GM18517 (cell line): Measurements from ENCODE around the gene JARID2.

Experiments used
- ATAC-seq: cut with Tn5 transposase; IDR thresholded peaks from one replicate; pipeline ENCODE4 v1.9.1; 2021; ENCODE audit warnings: mild to moderate bottlenecking, moderate library complexity; ENCODE audit not compliant: unreplicated experiment

JARID2 gene

DNA sequence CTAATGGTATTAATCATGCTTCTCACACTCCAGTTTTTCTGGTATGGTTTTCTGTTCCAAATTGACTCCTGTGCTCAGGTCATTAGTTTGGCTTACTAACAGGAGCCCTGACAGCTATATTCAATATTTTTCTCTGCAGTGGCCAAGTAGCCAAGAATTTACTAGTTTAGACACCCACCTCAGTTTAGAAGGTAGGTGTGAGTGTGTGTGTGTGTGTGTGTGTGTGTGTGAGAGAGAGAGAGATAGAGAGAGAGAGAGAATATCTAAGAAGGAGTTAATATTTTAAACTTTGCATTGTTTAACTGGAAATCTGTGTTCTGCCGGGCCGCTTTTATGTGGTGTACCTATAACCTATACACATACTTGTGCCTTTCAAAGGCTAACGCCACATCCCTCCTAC is 18.5 kb downstream of the JARID2 start:
- no peak for ATAC-seq

DNA sequence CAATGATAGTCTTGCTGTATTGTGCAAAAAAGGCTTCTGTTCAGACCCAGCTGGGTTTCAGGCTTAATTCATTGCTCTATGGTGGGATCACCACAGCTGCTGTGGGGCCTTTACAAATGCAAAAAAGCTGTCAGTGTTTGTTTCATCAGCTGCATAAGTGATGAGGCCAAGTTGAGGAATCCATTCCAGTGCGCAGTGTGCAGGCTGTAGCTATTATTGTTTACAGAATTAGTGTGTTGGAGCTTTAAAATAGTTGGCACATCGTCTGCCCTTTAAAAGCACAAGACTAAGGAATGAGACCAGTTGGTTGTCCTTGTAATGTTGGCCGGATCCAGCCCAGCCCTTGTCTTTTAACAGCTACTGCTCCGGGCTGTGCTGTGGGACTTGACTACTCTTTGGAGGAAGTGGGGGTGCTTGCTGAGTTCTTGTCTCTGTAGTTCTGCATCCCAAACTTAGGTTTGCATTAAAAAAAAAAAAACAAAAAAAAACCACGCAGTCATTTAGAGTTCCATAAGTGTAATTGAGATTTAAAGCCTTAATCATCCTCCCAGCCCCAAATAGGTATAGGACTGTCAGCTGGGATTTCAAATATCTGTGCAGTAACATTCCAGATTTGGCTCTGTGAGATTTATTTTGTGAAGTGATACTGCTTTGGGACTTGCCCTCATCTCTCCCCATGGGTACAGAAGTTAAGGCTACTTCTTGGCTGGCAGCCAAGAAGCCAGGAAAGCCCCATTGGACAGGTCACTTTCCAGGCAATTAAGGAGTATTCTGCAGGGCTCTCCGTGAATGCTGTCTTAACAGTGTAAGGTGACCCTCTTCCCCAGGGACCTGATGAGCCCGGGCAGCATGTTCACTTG is 19.3 kb downstream of the JARID2 start:
- no peak for ATAC-seq

DNA sequence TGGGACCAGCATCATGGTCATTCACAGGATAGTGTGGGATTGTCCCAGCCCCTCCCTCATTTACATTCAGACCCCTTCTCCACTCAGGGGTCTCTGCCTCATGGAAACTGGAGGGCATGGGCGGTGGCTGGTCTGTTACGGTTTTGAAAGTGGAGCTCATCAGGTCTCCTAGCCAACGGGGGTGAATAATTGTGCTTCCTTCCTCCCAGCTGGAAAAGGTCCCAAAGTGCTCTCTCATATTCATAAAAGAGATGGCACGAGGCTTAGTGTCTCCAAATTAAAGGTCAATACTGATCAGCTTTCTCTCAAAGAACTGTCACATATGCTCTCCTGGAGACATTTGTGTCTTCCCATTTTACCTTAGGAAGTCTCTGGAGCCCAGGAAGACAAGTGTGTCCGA is 19.9 kb downstream of the JARID2 start:
- no peak for ATAC-seq

DNA sequence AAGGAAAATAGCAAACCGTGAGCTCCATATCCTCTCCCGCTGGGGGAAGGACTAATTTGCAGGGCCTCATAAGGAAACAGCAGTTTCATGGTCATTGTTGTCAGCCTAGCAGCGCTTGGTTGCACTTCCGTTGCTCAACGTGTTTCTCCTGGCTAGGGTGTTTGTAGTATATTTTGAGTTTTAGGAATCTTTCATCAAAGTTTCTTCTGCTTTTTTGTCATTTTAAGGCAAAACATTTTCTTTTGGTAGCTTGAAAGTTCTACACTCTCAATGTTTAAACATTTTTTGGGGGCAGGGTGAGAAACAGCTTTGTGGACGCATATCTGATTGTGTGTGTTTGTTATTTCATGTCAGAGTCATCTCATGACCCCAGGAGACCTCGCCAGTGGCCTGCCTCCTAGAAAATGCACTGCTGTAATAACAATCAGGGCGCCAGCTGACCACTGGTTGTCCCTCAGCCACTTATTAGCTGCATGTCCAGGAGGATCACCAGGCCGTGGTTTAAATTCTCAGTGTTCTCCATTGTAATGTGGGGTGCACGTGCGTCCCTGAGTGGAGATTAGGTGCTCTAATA is 20.6 kb downstream of the JARID2 start:
- ATAC-seq: no peak

DNA sequence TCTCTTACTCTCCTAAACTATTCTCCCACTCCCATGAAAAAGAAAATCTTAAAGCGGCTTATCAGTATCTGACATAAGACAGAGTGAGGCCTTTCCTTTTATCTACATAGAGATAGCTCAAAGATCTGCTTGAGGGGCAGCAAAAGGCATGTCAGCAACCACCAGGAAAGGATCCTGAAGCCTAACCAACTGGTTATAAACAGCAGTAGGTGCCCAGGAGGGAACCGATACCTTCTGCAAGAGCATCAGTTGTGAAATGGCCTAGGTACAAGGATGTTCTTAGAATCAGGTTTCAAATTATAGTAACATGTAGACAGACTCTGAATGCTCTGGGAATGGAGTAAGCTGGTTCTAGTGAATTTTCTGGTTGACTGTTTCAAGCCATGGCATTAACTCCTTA is 21.4 kb downstream of the JARID2 start:
- ATAC-seq: no peak

DNA sequence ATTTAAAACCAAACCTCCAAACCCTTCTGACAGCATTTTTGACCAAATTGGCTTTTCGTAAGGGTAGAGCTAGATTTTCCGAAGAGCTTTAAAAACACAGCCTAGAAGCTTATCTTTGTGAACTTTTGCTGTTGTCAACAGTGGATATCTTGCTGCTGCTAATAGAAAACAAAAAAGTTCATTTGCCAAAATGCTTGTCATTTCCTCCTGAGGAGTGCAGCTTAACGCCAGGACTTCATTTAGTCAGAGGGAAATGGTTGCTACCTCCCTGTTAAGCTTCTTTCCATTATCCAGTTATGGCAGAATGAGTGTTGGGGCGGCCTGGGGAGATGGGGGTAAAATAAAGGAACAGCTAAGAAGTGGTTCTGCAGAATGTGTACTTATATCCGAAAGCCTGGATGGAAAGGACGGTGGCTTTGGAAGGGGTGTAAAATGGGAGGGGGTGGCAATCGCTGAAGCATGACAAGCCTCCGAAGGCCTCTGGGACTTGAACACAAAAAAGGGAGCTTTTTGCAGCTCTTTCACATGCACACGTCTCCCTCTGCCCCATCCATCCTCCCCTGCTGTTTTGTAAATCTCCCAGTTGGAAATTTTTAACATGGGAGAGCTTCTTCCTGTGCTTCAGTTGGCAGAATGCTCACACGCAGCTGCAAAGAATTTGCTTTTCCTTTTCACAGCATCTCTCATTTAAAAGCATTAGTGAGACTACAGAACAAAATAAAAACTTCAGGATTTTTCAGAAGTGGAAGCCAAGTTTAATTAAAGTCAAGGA is 22.5 kb downstream of the JARID2 start:
- no peak for ATAC-seq

DNA sequence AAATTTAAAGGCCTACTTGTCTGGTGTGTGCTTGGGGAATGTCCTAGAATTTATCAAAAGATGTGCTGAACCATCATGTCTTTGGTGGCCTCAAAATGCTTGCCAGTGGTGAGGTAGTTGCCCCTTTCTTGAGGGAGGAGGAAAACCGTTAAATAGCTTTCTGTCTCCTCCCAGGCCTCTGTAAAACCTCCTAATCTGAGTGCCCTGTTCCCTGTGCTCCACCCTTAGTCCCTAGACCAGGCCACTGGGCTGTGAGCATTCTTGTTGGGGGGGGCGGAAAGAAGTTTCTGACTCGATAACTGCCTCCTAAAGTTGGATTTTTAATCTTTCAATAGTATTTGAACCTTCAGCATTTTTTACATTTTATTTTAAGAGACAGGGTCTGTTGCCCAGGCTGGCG is 23.1 kb downstream of the JARID2 start:
- no peak for ATAC-seq

DNA sequence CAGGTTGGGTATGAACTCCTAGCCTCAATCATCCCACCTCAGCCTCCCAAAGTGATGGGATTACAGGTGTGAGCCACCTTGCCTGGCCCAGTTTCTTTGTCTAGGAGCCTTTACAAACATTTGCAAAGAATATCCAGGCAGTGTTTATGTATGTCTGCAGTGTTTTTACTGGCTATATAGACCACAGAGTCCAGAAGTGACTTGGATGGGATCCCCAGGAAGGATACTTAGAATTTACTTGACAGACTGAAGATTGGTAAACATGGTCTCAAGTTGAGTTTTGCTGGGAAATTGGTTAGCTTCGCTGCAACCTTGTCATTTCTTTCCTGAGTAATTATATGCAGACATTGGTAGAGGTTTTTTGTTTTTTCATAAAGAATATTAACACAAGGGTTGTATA is 23.8 kb downstream of the JARID2 start:
- no peak for ATAC-seq

DNA sequence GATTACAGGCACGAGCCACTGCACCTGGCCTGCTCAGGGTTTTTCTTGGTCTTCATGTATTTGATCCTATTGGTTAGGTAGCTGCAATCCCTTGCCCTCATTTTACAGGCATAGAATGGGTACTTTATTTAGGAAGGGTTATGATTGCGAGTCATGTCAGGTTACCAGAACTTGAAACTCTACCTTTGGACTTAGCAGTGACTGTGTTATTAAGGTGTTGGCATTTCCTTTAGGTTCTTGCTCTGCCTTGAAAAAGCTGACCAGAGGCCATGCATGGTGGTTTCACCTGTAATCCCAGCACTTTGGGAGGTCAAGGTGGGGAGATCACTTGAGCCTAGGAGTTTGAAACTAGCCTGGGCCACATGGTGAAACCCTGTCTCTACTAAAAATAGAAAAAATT is 24.5 kb downstream of the JARID2 start:
- ATAC-seq: no peak

DNA sequence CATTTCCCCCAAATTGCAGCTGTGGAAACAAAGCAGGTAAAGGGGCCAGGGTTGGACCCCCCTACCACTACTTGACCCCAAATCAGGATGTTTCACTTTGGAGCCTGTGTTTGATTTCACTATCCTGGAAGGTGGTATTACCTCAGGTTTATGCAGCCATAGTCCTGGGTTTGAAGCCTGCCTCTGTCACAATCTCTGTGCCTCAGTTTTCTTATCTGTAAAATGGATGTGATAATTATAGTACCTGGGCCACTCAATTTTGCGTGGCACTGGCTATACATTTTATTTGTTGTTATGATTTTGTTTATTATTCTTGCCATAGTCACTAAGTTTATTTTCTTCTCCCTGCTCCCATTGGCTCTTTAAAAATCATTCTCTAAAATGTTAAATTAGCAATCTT is 26.7 kb downstream of the JARID2 start:
- no peak for ATAC-seq

DNA sequence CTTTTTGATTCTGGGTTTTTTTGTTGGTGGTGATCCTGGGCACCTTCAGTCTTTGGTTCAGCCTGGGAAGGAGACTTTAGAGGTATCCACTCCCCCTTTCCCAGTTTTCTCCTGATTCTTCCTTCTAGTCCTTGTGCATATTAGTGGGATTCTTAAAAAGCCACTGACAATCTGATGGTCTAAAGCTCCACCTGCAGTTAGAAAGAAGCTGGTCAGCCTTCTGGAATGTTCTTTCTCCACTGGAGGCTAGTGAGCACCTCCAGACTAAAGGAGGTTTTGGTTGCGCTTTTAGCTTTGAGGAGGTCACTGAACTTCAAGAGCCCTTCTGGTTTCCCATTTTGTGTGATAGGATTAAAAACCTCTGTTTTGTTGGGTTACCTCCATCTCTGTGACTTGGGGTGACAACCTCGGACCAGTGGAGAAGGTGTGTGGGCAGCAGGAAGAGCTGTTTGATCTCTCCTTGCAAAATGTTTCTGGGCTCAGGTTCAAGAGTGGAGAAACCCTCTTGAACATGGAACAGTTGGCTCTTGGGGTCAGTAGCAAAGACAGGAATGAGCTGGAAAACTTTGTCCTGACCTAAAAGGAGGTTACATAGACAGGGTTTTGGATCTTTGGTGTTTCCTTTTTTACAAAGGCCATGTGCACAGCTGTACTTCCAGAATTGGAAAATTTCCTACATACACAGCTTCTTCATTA is 29.0 kb downstream of the JARID2 start:
- ATAC-seq: no peak

DNA sequence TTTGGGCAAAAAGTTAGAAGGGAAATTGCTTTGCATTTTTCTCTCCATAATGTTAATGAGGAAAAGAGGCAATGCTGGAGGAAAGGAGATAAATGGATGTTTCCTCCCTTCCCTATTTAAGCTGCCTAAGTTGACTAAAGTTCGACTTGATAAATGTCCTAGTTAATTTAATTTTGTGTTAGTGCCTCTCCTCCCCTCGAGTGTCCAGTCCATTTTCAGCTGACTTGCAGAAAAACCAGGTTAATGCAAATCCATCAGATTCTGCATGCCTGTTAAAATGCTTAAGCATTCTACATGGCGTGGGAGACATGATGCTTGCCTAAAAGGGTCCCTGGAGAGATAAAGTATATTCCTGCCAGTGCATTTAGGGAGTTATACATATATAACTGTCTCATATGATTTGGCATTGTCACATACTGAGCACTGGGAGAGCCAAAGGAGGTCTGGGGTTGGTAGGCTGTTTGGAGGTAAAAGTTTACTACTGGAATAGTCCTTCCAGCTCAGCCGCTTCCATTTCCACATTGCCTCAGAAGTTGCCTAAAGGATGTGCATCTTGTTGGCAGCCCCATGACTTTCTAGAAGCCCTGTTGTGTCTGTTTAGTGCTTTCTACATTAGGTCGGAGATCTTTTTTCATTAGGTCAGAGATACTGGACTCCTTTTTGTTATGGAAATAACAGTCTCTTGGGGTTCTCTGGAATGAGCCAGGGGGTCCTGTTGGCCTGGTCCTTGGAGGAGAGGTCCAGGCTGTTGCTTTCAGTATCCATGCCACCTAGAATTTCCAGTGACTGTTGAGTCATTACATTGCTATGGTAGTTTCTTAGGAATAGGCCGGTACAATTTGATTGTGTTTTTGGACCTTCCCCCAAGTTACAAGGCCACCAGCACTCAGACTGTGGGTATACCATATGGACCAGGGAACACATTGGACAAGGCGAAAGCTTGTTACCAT is 30.4 kb downstream of the JARID2 start:
- no peak for ATAC-seq

DNA sequence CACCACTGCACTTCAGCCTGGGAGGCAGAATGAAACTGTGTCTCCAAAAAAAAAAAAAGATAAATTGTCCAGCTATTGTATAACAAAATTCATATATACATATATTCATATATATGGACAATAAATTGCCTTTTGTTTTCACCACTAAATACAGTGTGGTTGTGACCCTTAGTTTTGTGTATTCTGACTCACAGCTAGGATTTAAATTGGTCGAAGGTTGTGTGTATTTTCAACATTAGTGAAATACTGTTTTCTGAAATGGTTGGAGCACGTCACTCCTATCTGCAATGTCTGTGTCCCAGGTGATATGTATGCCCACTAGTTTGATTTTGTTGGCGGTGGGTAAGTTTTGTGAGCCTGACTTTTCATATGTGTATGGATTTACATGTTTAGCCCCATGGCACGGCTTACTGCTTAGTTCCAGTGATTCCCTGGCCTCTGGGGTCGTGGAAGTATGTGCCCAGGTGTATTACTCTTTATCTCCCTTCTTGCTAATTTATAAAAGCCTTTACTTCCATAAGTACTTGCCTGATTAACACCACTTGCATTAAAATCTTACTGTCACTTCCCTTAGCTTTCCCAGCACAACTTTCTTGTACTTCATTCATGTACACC is 33.3 kb downstream of the JARID2 start:
- no peak for ATAC-seq

DNA sequence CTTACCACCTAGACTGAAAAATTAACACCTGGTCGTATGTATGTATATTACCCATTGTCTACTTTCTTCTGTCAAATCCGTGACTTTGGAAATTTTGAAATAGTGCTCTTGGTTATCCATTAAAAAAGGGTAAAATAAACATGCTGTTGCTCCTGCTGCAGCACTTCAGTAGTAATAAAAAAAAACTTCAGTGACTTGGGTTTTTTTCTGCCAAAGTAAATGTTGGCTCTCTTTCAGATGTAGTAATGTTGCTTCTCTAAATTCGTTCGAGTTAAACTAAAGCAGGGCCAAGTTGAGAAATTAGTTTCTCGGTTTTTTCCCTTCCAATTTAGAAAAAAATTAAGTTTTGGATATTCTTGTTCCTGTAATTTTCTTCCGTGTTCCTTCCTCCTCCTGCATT is 34.2 kb downstream of the JARID2 start:
- no peak for ATAC-seq

DNA sequence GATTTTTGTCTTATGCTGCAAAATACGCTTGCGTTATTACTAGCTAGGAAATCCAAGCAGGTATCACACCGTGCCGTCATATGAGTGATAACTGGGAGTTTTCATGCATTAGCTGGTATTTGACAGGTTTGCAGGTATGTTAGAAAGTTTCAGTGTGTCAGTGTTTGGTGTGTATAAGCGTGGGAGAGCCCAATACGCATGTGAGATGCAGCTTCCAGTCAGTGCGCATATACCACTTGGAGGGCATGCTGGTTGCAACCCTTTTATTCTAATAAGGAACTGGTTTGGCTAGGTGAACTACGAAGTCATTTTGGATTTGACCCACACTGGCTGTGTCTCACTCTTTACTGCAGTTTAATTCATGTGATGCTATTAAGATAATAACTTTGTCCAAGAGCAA is 35.1 kb downstream of the JARID2 start:
- no peak for ATAC-seq

DNA sequence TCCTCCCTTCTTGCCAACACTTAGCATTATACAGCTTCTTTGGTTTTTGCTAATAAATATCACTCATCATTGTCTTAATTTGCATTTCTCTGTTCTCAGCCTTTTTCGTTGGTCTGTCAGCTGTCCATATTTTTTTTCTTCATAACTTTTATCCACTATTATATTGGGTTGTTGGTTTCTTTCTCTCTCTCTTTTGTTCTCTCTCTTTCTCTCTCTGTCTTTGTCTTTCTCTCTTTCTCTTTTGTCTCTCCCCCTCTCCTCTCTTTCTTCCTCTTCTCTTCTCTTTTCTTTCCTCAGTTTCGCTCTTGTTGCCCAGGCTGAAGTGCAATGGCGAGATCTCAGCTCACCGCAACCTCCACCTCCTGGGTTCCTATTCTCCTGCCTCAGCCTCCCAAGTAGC is 36.5 kb downstream of the JARID2 start:
- no peak for ATAC-seq

DNA sequence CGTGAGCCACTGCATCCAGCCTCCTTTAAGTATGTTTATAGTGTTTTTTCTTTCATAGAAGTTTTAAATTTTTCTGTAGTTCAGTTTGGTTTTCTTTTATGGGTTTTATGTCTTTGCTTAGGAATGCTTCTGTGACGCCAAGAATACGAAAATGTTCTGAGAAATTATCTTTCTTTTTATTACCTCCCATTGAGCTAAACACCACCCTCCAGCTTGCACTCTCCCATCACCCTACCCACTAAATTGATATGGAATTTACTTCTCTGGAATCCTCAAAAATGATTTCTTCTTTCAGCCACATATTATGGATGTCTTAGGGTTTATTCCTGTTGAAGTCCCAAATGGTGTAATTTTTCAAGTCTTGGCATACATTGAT is 38.1 kb downstream of the JARID2 start:
- no peak for ATAC-seq

DNA sequence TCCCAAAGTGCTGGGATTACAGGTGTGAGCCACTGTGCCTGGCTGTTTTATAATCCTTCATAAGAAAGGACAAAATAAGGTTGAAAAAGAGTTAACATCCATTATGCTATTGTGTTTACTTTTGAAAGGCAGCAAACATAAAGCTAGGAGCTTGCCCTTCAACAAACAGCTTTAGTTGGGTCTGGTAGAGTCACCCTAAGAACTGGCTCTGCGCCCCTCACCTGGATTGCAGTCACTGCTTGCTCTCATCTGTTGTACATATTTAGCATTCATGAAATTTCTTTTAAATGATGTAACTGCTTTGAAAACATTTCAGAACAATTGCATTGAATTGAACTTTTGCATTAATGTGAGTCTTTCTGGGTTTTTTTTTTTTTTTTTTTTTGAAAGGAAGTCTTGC is 38.9 kb downstream of the JARID2 start:
- ATAC-seq: no peak

DNA sequence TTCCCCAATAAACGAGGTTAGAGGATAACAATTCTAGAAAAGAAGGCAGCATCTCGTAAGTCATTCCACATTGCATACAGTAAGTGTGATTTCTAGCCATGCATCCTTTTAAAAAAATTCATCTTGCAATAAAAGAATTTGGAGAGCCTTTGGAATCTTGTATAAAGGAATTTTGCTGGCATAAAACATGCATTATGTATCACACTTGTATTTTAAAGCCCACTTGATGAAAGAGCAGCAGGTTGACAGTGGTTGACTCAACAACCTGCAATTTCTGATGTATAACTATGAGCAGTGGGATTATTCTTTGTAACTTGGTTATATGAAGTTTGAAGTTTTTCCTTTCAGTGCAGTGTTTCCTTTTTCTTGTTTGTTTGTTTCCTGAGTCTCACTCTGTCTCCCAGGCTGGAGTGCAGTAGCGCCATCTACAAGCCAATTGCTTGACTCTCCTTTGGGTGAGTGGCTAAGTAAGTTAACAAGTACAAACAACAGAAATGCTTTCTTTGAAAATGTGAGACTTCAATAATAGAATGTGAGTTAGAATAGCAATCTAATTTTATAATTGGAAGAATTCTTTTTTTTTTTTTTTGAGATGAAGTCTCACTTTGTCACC is 39.9 kb downstream of the JARID2 start:
- ATAC-seq: no peak
